GM19193 (cell line): ENCODE measurements around the gene ZNF786.
A peak's percentile ranks its signal among the peaks of the same experiment; 100 is the strongest.

Source experiments
- POLR2A ChIP-seq: IDR thresholded peaks from 4 replicates; pipeline ENCODE4 v1.6.1; 2011; ENCODE audit not compliant: insufficient read depth, insufficient read length; ENCODE audit errors: extremely low read depth

The ZNF786 gene

GRCh38 chr7:149090397-149091195 lies at the start of gene ZNF786:
TSS of gene ZNF786 (minus strand) at chr7:149090718. CDS start at chr7:149090640, 78 bp downstream.
- peak; percentile 92 for TF ChIP-seq POLR2A

- TF ChIP-seq POLR2A = no peak
These were observed 45.6 kb upstream of the ZNF786 start for GRCh38 chr7:149136118-149136517.

GRCh38 chr7:149133028-149133710 lies 42.7 kb upstream of the ZNF786 start:
- TF ChIP-seq POLR2A = no peak

GRCh38 chr7:149130572-149131198 lies 40.2 kb upstream of the ZNF786 start:
- TF ChIP-seq POLR2A = no peak

GRCh38 chr7:149126662-149127266 lies 36.2 kb upstream of the ZNF786 start:
- no peak for TF ChIP-seq POLR2A

GRCh38 chr7:149125863-149126661 lies 35.5 kb upstream of the ZNF786 start, which contains the start of gene ZNF425:
TSS of gene ZNF425 (minus strand) at chr7:149126324. CDS start at chr7:149126213, 111 bp downstream.
- TF ChIP-seq POLR2A = peak; percentile 98

GRCh38 chr7:149125189-149125862 lies 34.8 kb upstream of the ZNF786 start:
- no peak for TF ChIP-seq POLR2A

- no peak for TF ChIP-seq POLR2A
These were observed 19.5 kb upstream of the ZNF786 start for GRCh38 chr7:149109969-149110368.

GRCh38 chr7:149104749-149105148 lies 14.2 kb upstream of the ZNF786 start:
- TF ChIP-seq POLR2A = no peak

GRCh38 chr7:149104214-149104613 lies 13.7 kb upstream of the ZNF786 start:
- no peak for TF ChIP-seq POLR2A

GRCh38 chr7:149103424-149103823 lies 12.9 kb upstream of the ZNF786 start:
- TF ChIP-seq POLR2A = no peak

GRCh38 chr7:149102666-149103065 lies 12.1 kb upstream of the ZNF786 start:
- no peak for TF ChIP-seq POLR2A

GRCh38 chr7:149100821-149101220 lies 10.3 kb upstream of the ZNF786 start:
- TF ChIP-seq POLR2A = no peak

GRCh38 chr7:149099058-149099457 lies 8.5 kb upstream of the ZNF786 start:
- no peak for TF ChIP-seq POLR2A
